ENCODE measurements around the gene BIN1. TPM values are rescaled to one million over a fixed set of nuclear protein-coding genes. Genes with fewer than 3 reads are reported as not detected.

Gene BIN1
- total RNA-seq, 1 donor from 2014 or later, result 98.8 TPM

Small RNA genes within 50 kb of the gene (small RNA-seq; reads per million reads assigned to genes)
- gene RNU7-182P (ENCODE audit: low replicate concordance), result not detected

Other genes with a start within 250 kb of the BIN1 start
- gene TEX51, start 208.3 kb downstream of the BIN1 start, total RNA-seq, result not detected
- 4.3 TPM for gene CYP27C1, start 113.1 kb upstream of the BIN1 start, total RNA-seq
- gene ERCC3, start 187.0 kb upstream of the BIN1 start, total RNA-seq, result 30.6 TPM